HG03159 (cell line): ENCODE results near the gene ZNF787.

Experiments used
- ATAC-seq: cut with Tn5 transposase; IDR thresholded peaks from one replicate; pipeline ENCODE4 v1.9.1; 2021; ENCODE audit warnings: mild to moderate bottlenecking, moderate library complexity; ENCODE audit not compliant: unreplicated experiment

ZNF787 gene

DNA sequence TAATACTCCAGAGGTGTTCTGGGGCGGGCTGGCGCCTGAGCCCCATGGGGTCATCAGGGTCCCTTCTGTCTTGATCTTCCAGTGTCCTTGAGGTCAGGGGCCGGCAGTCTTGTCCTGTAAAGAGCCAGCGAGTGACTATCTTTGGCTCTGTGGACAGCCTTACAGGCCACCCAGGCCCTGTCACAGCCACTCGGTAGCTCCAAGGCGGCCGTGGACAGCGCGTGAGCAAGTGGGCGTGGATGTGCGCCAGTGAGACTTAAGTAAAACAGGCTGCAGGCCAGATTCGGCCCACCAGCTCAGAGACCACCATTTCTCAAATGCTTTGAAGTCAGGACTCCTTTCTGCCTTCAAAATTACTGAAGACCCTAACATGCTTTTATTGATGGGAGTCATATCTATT lies 23.7 kb upstream of the ZNF787 start:
- no peak for ATAC-seq

DNA sequence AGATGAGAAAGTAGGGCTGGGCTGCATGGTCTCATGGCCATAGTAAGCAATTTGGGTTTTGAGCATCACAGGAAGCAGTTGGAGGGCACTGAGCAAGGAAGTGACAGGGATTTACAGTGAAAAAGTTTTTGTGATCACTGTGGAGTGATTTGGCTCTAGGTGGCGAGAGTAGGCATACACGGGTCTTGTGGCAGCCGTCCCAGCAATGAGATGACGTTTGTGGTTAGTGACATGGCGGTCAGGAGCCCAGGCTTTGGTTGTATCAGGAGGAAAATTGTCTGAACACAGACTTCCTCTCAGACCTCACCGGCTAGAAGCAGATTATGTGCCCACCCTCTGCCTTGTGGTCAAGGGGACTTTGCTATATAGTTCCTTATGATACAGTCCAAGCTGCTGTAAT lies 23.3 kb upstream of the ZNF787 start:
- ATAC-seq, result no peak

DNA sequence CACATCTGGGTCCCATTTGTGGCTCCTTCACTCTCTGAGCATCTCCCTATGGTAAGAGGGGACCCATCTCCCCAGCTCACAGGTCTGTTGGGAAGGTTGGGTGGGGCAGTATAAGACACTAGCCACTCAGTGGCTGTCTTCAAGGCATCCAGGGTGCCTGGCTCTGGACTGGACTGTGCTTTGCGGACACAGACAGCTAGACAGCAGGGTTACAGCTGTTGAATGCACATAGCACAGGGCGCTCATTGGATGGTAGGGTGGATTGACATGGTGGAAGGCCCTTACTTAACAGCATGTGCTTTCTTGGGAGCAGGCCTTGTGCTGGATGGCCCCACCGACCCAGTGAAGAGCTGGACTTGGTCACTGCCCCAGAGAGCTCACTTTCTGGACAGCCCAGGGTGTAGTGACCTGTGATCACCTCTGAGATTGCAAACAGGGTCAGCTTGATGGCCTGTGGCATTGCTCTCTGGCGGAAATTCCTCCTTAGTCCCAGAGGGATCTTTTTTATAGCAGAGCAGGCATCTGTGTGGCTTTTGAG lies 21.9 kb upstream of the ZNF787 start:
- ATAC-seq, result no peak

DNA sequence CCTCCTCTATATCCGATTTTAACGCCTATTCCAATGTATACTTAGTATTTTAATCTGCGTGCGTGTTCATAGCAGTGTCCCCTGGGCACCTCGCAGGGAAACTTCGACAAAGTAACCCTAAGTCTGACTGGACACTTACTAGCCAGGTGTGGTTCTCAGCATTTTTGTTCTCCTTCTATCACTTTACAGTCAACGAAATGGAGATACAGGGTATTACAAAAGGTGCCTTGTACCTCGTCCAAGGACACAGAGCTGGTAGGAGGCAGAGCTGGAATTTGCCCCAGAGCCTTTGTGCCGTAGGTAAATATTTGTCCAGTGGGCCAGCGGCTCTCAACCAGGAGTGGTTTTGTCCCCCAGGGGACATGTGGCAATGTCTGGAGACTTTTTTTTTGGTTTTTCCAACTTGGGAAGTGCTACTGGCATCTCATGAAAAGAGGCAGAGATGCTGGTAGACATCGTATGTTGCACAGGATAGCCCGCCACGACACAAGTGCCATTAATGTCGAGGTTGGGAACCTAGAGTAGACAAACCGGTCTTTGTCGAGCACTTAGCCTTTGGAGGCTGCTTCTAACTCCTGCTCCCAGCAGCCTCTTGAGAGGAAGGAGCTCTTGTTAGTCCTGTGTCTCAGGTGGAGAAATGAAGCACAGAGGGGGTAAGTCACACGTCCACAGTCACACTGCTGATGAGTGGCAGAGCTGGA lies 21.1 kb upstream of the ZNF787 start:
- no peak for ATAC-seq

DNA sequence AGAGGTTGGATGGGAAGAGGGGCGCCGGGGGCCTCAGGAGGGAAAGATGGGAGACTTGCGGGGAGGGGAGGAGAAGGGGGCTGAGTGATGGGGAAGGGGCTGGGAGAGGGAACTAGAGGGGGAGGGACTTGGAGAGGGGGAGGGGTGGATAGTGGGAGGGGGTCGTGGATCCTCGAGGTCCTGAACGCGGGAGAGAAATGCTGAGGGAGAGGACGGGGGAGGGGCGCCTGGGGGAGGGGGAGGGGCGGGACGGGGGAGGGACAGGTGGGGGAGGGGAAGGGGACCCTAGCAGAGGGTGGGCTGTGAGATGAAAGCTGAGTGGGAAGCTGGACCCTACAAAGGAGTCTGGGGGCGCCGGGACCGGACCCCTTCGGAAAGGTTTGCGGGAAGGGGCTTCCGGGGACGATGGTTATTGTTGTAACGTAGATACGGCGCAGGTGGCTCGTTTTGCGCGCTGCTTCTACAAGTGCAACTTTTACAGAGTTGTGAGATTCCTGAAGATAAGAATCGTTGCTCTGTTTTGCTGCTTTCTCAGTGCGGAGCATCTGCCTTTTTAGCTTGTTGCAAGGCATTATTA lies 20.4 kb upstream of the ZNF787 start:
- no peak for ATAC-seq

DNA sequence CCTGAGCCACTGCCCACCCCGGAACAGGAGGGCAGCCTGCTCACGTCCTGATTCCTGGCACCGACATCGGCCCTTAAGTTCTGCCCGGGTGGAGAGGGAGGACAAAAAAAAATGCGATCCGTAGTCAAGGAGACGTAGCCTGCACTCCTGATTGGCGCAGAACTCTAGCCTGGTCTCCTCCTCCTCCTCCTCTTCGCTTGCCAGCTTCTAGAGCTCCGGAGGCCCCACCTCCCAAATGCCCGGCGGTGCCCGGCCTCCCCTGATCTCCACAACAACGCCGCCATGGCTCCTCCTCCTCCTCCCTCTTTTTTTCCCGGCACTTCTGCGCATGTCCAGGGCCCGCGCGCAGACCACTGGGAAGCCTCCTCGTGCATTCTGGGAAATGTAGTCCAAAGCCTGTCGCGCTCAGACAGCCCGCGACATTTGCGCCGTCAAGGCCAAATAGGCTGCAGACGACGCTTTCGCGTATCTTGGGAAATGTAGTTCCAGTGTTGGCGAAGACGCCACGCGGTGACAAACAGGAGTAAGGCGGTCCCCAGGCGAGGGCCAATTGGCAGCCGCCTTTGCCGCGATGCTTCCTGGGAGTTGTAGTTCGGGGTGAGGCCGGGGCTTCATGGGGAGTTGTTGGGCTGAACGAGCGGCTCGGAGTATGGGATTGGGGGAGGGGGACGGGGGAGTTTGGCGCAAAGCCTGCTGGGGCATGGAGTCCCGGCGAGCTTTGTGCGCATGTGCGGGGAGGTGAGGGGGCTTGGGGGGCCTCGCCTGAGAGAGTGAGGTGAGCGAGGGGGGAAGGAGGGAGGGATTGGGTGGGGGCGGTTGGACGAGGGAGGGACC lies 19.7 kb upstream of the ZNF787 start, which contains the start of gene ZNF444:
TSS of gene ZNF444 (plus strand) at position 705 of the 834 bp plus-strand sequence. CDS start 5,625 bp downstream, outside the sequence.
- peak; percentile 88 for ATAC-seq

DNA sequence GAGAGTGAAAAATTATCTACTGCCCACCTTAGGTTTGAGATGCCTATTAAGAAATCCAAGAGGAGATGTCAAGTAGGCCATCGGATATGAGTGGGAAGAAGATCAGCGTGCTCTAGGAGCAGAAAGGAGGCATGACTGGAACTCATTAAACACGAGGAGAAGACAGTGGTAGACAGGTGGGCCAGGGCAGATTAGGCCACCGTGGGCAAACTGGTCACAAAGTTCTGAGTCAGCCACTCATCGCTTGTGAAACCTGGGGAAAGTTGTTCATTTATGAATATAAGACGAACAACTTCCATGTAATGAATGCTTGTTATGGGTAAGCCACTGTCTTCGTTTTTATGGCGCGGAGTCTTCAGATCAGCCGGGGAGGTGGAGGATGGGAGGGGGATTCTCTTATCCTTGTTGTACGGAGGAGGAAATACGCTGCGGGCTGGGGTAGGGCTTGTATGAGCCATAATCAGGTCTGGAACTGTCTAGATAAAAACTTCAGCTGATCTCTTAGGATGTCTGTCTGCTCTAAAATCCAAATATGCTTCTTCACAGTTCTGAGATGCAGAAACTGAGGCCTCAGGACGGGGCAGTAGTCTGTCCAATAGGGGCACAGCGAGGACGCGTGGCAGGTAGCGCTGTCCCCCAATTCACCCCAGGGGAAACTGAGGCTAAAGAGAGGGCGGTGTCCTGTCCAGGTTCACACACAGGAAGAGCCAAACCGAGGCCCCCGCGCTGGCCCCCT lies 18.9 kb upstream of the ZNF787 start:
- no peak for ATAC-seq

DNA sequence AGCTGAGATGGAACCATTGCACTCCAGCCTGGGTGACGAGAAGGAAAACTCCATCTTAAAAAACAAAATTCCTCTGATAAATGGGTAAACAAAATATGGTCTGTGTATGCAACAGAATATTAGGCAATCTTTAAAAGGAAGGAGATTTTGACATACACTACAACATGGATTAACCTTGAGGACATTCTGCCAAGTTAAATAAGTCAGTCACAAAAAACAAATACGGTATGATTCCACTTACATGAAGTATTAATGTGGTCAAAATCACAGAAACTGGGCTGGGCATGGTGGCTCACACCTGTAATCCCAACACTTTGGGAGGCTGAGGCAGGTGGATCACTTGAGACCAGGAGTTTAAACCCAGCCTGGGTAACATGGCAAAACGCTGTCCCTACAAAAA lies 17.0 kb upstream of the ZNF787 start:
- no peak for ATAC-seq

DNA sequence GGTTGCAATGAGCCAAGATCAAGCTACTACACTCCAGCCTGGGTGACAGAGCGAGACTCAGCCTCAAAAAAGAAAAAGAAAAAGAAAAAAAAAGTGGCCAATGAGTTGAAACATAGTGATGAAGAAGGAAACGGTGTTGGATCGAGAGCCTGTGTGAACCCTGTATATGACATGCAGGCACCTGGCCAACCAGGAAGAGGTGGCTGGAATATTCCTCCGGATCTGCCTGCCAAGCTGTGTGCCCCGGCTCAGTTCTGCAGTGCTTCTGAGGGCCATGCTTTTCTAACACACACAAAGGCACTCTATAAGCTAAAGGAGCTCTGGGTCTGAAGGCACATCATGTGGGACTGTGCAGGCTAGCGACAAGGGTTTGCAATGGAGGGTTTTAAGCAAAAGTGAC lies 16.3 kb upstream of the ZNF787 start:
- ATAC-seq, result no peak

DNA sequence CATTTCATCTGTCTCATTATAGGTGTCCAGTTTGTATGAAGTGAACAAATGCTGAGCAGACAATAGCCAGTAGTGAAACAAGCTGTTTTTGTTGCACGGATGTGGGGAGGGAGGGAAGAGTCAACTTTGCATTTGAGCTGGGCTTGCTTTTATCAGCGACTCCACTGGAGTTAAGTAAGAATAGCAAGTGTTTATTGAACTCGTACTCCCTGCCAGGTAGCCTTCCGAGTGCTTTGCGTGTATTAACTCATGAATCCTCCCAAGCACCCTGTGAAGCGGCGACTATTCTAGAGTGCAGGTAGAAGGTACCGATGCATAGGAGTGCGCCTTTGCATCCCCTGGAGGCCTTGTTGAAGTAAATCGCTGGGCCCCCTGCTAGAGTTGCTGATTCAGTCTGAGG lies 15.3 kb upstream of the ZNF787 start:
- ATAC-seq, result no peak

DNA sequence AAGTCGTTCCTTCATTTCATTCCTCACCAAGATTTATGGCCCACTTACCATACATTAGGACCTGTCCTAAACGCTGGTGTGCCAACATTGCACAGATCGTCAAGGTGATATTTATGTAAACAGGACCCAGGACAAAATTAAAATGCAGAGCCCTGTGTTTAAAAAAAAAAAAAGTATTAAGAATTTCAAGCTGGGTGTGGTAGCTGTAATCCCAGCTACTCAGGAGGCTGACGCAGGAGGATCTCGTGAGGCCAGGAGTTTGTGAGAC lies 13.5 kb upstream of the ZNF787 start:
- ATAC-seq, result no peak

DNA sequence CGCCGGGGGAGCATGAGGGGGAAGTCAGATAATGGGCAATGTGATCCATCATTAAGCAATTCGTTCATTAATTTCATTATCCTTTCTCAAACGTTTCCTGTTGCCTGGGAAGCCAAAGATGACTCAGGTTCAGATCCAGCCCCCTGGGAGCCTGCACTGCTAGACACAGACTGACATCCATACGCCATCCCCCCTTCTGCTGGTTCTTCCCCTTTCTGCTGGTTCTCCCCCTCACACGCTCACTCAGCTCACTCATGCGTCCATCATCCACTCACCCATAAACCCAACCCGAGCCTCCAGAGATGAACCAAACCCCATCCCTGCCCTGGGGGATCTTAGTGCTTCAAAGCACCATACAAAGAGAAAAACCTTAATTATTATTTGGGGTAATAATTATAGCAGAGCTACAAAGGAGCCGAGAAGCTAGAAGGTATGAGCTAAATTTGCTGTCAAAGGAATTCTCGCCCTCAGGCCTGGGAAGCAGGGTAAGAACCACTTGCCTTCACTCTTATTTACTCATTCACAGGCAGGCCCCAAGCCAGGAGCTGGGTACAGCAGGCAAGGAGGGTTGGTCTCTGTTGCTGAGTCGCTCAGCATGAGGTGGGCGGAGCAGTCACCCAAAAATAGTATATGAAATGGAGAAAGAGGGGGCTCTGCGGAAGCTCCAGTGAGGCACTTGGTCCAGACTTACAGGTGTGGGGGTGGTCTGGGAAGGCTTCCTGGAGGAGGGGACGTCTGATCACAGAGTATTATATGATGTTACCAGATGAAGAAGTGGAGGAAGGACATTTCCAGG lies 13.0 kb upstream of the ZNF787 start:
- peak; percentile 70 for ATAC-seq

DNA sequence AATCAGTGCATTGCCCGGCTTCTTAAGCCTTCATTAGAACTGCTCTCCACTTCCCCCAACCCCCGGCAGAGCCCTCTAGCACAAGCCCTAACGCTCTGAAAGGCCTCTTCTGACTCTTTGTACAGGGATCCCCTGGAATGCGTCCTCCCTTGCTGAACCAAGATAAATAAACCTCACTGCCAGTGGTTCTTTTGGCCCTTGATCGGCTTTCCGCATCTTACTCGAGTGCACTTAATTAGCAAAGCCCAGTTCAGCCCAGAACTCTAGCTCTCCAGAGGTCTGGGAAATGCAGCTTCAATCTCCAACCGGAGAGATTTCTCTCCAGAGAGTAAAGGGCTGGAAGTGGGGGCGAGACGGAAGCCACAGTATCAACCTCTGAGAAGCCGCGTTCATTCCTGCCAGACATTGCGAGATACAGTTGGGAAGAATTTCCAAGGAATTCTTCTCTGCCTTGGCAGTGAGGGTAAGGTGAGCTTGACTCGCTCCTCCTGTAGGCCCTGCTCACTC lies 11.3 kb upstream of the ZNF787 start:
- ATAC-seq, result no peak

DNA sequence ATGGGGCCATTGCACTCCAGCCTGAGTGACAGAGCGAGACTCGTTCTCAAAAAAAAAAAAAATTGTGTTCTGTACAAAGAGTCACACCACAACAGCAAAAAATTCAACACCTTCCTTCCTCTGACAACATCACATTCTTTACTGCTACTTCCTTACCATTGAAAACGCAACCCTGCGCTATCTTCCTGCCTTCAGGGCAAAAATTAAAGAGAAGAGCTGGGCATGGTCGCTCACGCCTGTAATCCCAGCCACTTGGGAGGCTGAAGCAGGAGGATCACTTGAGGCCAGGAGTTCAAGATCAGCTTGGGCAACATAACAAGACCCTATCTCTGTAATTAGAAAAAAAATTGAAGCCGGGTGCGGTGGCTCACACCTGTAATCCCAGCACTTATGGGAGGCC lies 10.6 kb upstream of the ZNF787 start:
- no peak for ATAC-seq

DNA sequence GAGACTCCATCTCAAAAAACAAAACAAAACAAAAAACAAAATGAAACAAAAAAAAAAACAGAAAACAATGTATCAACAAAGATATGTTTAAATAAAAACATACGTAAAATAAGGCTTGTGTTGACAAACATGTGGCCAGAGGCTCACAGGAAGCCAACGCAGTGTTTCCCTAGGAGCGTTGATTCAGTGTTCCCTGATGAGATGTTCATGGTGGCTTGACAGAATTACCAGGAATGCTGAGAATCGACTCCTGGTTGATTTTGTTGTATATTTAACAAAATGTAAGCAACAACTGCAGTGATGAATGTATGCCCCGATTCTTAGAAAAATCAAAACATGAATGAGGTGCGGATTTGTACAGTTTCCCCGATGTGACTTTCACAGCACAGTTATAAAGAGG lies 8.9 kb upstream of the ZNF787 start:
- ATAC-seq, result no peak

DNA sequence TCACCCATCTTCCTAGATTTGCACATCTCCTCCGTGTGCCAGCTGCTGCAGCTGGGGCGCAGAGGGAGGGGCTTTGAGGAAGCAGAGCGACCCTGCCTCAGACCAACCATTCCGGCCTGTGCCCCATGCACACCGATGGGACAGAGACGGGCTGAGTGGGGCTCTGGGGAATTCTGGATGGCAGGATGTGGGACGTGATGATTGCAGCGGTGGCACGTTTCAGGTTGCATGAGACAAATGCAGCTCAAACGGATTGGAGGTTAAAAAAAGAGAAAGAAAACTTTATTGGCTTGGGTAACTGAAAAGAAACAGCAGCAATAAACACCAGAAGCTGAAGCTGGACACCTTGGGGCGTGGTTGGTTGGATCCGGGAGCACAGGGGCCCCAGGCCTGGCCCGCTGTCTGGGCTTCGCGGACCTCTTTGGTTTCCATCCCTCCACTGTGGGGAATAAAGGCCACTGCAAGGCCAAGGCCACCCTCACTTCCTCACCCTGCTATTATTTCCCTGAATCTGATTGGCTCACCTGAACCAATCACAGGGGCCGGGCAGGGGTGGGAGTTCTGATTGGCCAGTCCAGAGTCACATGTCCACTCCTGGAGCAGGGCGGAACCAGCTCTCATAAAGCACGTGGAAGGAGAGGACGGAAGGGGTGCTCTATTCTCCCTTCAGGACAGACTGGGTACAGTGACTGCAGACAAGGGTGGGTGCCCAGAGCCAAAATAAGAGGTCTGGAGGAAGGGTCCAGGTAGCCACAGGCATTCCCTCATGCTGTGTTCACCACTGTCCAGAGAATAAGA lies 6.1 kb upstream of the ZNF787 start:
- no peak for ATAC-seq

DNA sequence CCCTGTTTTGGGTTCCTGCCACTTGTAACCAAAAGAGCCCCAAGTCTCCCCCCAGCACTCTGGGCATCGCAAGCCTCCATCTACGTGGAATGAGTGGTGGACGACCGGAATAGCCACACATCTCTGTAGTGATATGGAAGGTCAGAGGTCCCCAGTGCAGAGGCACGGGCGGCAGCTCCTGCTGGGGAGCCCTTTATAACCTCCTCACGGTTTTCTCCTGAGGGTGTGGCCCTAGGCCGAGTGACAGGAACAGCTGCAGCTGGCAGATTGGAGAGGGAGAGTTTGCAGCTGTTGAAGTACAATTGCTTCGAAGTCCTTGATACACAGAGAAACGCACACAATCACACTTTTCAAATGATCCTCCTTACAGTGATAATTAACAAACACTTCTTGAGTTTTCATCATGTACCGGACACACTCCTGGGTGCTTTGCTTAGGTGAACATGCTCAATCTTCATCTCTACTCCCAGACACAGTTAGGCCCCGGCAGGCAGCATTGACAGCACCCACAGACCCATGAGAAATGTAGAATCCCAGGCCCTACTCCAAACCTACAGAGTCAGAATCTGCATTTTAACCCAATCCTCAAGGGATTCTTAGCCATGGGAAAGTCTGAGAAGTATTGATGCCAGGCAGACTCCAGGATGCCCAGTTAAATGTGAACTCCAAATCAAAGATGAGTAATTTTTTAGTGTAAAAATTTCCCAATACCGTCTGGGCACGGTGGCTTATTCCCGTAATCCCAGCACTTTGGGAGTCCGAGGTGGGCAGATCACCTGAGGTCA lies 4.9 kb upstream of the ZNF787 start:
- ATAC-seq, result no peak

DNA sequence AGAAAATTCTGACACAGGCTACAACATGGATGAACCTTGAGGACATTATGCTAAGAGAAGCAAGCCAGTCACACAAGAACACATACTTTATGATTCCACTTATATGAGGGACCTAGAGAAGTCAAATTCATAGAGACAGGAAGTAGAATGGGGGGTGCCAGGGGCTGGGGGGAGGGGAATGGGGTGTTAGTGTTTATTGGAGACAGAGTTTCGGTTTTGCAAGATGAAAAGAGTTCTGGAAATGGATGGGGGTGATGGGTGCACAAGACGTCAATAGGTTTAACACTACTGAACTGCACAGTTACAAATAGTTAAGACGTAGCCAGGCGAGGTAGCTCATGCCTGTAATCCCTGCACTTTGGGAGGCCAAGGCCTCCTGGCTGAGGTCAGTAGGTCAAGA lies 3.5 kb upstream of the ZNF787 start:
- ATAC-seq, result no peak
